Fibroblast of pulmonary artery (primary cell): ENCODE results near the gene HSPG2.

ENCODE experiments used
- DNase-seq: peaks from one replicate; pipeline ENCODE4 v3.0.0-alpha.2; 2010; ENCODE audit warnings: low read depth
- H3K4me3 ChIP-seq: replicated peaks from 2 replicates; pipeline ENCODE4 v1.5.1; 2011; ENCODE audit warnings: low read depth, mild to moderate bottlenecking, control low read depth, low read length, moderate library complexity
- TF ChIP-seq, protein P1 (sequence below): IDR thresholded peaks from 2 replicates; pipeline ENCODE4 v1.5.1; 2011; ENCODE audit warnings: mild to moderate bottlenecking, control low read depth, low read length, inconsistent platforms; ENCODE audit errors: missing control alignments

Gene HSPG2

DNA sequence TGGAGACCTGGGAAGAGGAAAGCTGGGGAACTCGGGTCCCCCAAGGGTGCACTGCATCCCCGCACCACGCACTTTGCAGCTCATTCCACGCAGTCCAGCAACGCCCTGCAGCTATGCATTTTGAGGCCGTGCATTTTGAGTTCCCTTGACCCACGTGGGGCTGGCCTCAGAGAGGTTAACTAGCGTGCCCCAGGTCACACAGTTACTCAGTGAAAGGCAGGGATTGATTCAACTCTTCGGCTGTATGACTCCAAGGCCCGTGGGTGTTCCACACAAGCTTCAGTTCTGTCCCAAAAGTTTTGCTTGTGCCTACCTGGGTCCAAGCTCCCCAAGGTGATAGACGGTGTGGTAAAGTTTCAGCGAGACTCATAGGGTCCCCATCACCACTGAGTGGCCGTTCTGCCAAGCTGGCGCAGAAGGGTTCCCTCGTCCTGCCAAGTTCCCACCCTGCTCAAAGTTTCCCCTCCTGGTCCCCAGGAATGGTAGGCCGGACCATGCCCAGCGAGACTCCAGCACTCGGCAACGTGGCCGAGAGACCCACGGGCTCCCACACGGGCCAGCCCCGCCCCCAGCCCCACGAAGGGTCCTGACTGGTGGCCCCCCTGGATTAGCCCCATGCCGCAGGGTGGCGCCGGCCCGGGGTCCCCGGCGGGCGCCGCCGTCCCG is 611 bp downstream of the HSPG2 start:
- peak overlapping the region; percentile 65 for H3K4me3 ChIP-seq
- no peak for DNase-seq
- TF ChIP-seq, protein P1, sequence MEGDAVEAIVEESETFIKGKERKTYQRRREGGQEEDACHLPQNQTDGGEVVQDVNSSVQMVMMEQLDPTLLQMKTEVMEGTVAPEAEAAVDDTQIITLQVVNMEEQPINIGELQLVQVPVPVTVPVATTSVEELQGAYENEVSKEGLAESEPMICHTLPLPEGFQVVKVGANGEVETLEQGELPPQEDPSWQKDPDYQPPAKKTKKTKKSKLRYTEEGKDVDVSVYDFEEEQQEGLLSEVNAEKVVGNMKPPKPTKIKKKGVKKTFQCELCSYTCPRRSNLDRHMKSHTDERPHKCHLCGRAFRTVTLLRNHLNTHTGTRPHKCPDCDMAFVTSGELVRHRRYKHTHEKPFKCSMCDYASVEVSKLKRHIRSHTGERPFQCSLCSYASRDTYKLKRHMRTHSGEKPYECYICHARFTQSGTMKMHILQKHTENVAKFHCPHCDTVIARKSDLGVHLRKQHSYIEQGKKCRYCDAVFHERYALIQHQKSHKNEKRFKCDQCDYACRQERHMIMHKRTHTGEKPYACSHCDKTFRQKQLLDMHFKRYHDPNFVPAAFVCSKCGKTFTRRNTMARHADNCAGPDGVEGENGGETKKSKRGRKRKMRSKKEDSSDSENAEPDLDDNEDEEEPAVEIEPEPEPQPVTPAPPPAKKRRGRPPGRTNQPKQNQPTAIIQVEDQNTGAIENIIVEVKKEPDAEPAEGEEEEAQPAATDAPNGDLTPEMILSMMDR = no peak

DNA sequence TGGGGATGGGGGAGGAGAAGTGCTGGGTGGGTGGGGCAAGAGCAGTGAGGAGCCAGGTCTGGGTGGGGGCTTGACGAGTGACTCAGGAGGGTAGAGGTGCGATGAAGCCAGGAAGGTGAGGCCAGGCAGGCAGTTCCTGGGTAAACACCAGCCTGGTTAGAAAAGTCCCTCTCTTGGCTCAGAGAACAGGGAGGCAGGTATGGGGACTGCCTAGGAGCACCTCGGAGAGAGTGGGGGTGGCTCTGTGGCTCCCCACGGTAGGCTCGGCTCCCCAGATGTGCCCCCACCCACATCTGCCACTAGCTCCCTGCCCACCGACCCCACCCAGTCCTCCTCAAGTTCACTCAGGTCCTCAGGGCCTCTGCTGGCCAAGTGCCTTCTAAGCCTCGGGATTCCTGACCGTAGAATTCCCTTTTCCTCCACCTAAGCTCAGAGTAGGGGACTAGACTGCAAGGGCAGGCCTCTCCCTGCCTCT is 1.2 kb downstream of the HSPG2 start:
- no peak for DNase-seq
- TF ChIP-seq, protein P1 = no peak
- H3K4me3 ChIP-seq = peak overlapping the region; percentile 65

DNA sequence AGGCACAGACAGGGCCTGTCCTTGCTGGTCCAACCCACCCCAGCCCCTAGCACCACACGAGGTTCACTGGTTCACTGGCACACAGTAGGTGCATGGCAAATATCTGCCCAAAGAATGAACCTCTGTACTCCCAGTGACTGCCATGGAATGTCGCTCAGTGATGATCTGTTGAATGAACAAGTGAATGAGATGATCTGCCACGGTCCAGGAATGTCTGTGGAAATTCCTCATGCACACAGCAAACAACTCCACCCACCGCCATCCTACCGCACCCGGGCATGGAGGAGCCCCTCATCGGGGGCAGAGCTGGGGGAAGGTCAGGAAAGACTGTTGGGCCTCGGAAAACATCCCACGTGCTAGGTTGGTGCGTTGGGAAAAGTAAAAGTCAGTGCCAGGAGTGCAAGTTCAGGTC is 1.7 kb downstream of the HSPG2 start:
- DNase-seq = no peak
- peak overlapping the region; percentile 65 for H3K4me3 ChIP-seq
- TF ChIP-seq, protein P1 = no peak

DNA sequence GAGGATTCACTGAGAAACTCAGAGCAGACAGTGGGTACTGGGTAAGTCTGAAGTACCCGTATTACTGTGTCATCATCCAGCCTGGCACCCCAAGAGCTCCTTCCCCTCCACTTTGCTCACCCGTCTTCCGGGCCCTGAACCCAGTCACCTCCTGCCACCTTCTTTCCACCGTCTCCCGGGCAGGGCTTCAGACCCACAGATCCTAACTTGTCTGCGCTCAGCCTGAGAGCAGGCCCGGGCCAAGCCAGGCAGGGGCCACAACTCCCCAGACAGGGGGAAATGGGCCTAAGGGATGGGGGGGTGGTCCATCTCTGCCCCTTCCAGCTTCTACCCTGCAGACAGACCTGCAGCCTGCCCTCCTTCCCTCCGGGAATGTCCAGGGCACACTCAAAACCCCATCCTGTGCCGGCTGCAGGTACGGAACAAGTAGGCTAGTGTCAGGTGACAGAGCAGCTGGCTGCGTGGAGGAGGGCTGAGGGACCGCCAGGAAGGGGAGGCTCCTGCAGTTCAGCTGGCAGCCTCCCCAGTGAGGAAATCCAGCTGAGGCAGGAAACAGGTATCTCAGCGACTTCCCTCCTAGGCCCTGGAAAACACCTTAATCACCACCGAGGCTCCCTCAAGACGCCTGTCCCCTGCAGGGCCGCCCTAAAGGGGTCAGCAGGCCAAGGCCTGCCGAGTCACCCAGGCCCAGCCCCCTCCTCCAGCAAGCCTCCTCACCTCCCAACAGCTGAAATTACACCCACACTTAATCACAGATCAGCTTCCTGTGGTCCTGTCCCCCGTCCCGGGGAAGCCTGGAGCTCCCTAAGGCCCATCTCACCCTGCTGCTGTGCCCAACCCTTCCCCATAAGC is 3.5 kb downstream of the HSPG2 start:
- H3K4me3 ChIP-seq = peak overlapping the region; percentile 40
- TF ChIP-seq, protein P1 = no peak
- DNase-seq = no peak

DNA sequence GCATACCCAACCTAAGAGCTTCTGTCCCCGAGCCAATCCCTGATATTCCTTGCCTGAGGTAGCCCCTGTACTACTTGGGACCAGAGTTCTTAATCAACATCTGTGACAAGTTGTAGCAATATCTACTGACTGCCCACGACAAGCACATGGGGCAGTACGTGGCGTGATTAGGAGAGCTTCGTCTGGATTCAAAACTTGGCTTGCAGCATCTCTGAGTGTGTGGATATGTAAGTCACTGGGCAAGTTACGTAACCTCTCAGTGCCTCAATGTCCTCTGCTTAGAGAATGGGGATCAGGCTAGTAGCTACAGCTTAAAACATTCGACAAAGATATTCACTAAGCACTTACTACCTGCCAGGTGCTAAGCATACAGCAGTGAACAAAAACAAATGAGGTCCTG is 5.0 kb downstream of the HSPG2 start:
- TF ChIP-seq, protein P1 = no peak
- peak overlapping the region; percentile 5 for H3K4me3 ChIP-seq
- DNase-seq = peak; percentile 89

DNA sequence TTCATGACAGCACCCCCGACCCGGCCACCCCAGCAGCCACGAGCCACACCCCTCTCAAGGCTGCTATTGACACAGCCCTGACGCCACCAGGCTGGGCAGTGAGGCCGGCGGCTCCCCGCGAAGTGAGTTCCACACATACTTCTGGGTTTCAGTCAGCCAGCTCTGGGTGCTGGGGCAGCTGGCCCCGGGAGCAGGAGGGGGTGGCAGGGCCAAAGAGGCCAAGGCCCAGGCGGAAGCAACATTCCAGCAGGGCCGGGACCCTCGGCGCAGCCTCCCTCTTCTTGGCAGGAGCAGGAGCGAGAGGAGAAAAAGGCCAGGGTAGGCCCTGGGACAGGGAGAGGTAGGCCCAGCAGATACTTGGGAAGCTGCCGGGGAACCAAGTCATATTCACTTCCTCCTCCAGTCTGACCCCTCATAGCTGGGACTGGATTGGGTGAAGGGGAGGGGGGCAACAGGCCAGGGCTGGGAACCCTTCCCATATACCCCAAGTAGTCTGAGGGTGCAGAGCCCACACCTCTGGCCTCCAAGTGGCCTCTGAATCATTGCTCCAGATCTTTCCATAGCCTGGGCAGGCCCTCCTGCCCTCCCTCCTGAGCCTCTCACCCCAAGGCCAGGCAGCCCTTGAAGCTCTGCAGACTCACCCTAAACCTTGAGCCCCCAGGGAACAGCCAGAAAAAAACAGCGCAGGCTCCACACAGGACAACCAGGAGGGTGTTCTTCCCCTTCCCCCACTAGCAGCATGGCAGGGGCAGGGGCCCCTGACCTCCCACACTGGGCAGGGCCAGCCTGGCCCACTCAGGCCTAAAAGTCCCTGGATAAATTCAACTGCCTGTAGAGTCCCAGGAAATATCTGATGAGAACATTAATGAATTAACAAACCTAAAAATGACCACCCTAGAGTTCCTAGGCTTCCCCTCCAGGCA is 5.7 kb downstream of the HSPG2 start:
- peak overlapping the region; percentile 5 for H3K4me3 ChIP-seq
- peak; percentile 89 for DNase-seq
- TF ChIP-seq, protein P1 = no peak
